Endothelial cell of umbilical vein (primary cell): ENCODE measurements around the gene SUFU.
A peak's percentile ranks its signal among the peaks of the same experiment; 100 is the strongest.

Experiments
- CTCF ChIP-seq, 2 donors: IDR thresholded peaks; 1 replicate in 1 of 2; 2 replicates in 1 of 2; pipeline ENCODE4 v1.5.1; 2011; ENCODE audit warnings: low read length in 2 of 2, mild to moderate bottlenecking in 2 of 2, moderate library complexity in 2 of 2, control low read depth in 1 of 2, inconsistent platforms in 1 of 2, low read depth in 1 of 2; ENCODE audit not compliant: insufficient read depth in 1 of 2; ENCODE audit errors: extremely low read depth in 1 of 2
- EZH2 ChIP-seq: IDR thresholded peaks from 2 replicates; pipeline ENCODE4 v1.6.1; 2012; ENCODE audit warnings: borderline replicate concordance, low read depth, mild to moderate bottlenecking, moderate library complexity, low read length, inconsistent platforms; ENCODE audit not compliant: severe bottlenecking
- POLR2AphosphoS5 ChIP-seq: IDR thresholded peaks from 2 replicates; pipeline ENCODE4 v1.6.1; 2012; ENCODE audit warnings: low read depth, mild to moderate bottlenecking, control low read depth, low read length, moderate library complexity; ENCODE audit not compliant: insufficient read depth
- TF ChIP-seq, protein P1 (sequence below): IDR thresholded peaks from 2 replicates; pipeline ENCODE4 v1.6.1; 2011; ENCODE audit not compliant: insufficient read depth, insufficient read length

- TF ChIP-seq CTCF (IDR thresholded peaks at IDR 0.05; ENCODE audit: extremely low read depth in 1 of 2, insufficient read depth in 1 of 2, low read depth in 1 of 2, low read length in 2 of 2) (no peak), EZH2 (no peak), POLR2AphosphoS5 (peak; percentile 26)
- TF ChIP-seq, protein P1, sequence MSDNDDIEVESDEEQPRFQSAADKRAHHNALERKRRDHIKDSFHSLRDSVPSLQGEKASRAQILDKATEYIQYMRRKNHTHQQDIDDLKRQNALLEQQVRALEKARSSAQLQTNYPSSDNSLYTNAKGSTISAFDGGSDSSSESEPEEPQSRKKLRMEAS: no peak
These were observed 42.4 kb upstream of the SUFU start for GRCh38 chr10:102461187-102462054.
